ENCODE data around the gene FIBIN.
A peak's percentile ranks its signal among the peaks of the same experiment; 100 is the strongest.
"Not testable (repeated sequence)": the region's sequence is repeated elsewhere in the genome, so short reads cannot be mapped to it uniquely, and the experiment has no call there.

Gene FIBIN

GRCh38 chr11:26983645-26984044 lies 10.3 kb upstream of the FIBIN start:
- DNase-seq = no peak

GRCh38 chr11:26985470-26985869 lies 8.4 kb upstream of the FIBIN start:
- DNase-seq = no peak

GRCh38 chr11:26985943-26986342 lies 8.0 kb upstream of the FIBIN start:
- DNase-seq = no peak

- no peak for DNase-seq
These were observed 6.6 kb upstream of the FIBIN start for GRCh38 chr11:26987272-26987671.

GRCh38 chr11:26987731-26988130 lies 6.2 kb upstream of the FIBIN start:
- no peak for DNase-seq

- DNase-seq = no peak
These were observed 1.8 kb upstream of the FIBIN start for GRCh38 chr11:26992031-26992541.

GRCh38 chr11:26994631-26995095 lies 751 bp downstream of the FIBIN start:
- DNase-seq = no peak

- no peak for DNase-seq
These were observed 2.0 kb downstream of the FIBIN start for GRCh38 chr11:26995701-26996460.

GRCh38 chr11:26997378-26997777 lies 3.5 kb downstream of the FIBIN start:
- DNase-seq = no peak

GRCh38 chr11:27001136-27001730 lies 7.3 kb downstream of the FIBIN start:
- DNase-seq = not testable (repeated sequence)

GRCh38 chr11:27002431-27002830 lies 8.5 kb downstream of the FIBIN start:
- no peak for DNase-seq

GRCh38 chr11:27002838-27003237 lies 8.9 kb downstream of the FIBIN start:
- DNase-seq = no peak

GRCh38 chr11:27004103-27004502 lies 10.2 kb downstream of the FIBIN start:
- DNase-seq = no peak

- no peak for DNase-seq
These were observed 15.1 kb downstream of the FIBIN start for GRCh38 chr11:27008811-27009535.

GRCh38 chr11:27011560-27012233 lies 17.8 kb downstream of the FIBIN start:
- DNase-seq = no peak

- peak; percentile 12 for DNase-seq
These were observed 18.5 kb downstream of the FIBIN start for GRCh38 chr11:27012234-27012921.

GRCh38 chr11:27013781-27014361 lies 20.0 kb downstream of the FIBIN start:
- DNase-seq = no peak

- no peak for DNase-seq
These were observed 25.1 kb downstream of the FIBIN start for GRCh38 chr11:27018902-27019529.

GRCh38 chr11:27020751-27021150 lies 26.8 kb downstream of the FIBIN start:
- peak; percentile 19 for DNase-seq

- no peak for DNase-seq
These were observed 28.8 kb downstream of the FIBIN start for GRCh38 chr11:27022659-27023251.

GRCh38 chr11:27024865-27025264 lies 31.0 kb downstream of the FIBIN start:
- DNase-seq = no peak

All from NCI-H1105 treated with DMSO at 0.1 percent for 48 hours (cell line).